Ovary (tissue), 1 donor: Measurements from ENCODE around the gene TSPAN14.
"Not testable (repeated sequence)": the region's sequence is repeated elsewhere in the genome, so short reads cannot be mapped to it uniquely, and the experiment has no call there.

Experiments used
- EP300 ChIP-seq: sonication (generic); formaldehyde crosslinking; IDR thresholded peaks from one replicate; pipeline ENCODE4 v1.6.1; 2017; ENCODE audit warnings: antibody characterized with exemption
- POLR2A ChIP-seq: fragments of 450-650 bp; IDR thresholded peaks from one replicate; pipeline ENCODE4 v1.6.1; 2017; ENCODE audit warnings: antibody characterized with exemption, mild to moderate bottlenecking, moderate library complexity

- not testable (repeated sequence) for TF ChIP-seq POLR2A, EP300
Observed at GRCh38 chr10:80534059-80534458, 79.9 kb downstream of the TSPAN14 start.
